Measurements from ENCODE around the gene LCN2.
A peak's percentile ranks its signal among the peaks of the same experiment; 100 is the strongest.

The LCN2 gene

DNA sequence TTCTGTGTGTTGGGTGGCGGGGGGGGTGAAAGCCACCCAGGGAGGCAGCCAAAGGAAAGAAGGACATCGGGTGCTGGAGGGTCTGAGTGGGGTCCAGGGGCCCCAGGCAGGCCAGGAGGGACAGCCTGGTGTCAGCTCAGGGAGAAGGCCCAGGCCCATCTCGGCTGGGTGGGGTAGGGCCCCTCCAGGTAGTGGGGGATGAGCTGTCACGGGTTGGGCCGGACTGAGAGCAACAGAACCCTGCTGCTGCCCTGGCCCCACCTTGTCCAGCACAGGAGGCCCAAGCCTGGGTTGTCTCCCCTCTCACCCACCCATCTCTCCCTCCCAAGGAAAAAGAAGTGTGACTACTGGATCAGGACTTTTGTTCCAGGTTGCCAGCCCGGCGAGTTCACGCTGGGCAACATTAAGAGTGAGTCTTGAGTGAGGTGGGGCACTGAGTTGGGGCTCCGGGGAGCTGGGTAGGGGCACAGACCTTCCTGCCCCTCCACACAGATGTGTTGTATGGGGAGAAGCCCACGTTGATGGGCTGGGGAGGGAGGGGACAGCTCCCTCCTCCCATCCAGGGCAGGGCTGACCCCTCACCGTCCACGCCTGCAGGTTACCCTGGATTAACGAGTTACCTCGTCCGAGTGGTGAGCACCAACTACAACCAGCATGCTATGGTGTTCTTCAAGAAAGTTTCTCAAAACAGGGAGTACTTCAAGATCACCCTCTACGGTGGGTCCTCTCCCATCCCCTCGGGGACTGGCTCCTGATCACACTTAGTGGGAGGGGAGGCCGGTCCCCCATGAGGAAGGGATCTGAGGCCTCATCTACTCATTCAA lies 2.3 kb downstream of the LCN2 start:
- DNase-seq: no peak

DNA sequence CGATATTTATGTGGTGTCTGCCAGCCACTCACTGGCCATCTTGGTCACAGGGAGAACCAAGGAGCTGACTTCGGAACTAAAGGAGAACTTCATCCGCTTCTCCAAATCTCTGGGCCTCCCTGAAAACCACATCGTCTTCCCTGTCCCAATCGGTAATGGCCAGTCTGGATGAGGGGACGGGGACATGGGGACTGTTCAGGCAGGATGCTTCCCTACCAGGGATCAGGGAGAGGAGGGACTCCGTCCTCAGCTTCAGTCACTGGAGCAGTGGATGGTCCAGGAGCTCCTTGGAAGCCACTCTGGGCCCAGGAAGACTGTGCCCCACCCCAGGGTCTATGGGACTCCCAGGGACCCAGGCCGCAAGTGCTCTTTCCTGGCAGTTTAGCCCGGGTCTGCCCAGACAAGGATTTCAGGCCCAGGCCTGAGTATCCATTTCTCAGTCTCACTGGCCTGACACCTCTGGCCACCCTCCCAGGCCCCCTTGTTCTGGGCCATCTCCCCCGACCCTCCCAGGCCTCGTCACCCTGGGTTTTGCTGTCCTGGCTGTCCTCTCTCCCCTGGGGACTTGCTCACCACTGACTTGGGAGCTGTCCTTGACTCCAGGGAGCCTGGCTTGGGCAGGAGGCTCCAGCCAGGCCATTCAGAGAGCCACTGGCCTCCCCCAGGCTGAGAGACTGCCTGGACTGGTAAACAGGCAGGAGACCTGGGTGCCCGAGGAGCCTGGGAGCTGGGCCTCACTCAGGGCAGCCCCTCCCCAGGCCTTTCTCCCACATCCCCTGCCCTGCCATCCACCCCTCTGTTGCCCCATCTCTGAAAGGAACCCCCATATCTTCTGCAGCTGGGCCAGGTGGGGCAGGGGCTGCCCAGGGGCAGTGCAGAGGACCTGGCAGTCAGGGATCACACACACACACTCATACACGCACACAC lies 3.1 kb downstream of the LCN2 start:
- DNase-seq: no peak

DNA sequence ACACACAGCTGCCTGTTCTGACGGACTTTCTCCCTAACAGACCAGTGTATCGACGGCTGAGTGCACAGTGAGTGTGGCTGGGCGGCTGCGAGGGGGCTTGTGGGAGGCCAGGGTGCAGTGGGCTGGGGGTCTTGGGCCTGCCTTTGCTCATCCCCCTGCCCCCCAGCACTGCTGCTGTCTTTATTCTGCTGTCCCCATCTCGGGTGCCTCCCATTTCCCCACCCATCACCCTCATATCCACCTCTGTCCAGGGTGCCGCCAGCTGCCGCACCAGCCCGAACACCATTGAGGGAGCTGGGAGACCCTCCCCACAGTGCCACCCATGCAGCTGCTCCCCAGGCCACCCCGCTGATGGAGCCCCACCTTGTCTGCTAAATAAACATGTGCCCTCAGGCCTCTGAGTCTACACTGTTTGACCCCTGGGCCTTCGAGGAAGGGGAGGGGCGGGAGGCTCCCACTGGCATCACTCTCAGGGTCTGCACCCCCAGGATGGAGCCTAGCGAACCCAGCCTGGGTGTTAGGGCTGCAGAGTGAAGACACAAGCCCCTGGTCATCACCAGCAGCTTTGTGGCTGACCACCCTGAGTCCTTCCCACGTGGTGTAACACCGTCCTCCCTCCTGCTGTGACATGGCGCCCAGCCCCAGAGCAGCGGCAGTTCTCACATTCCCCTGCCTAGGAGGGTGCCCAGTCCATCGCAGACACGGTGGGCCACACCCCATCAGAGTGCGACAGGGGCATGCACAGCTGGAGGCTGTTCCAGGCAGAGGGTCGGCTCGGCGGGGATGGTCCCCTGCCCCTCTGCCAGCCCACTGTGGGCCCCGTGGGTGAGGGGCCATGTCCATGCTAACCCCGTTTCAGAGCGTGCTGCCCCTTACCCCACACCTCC lies 4.0 kb downstream of the LCN2 start:
- no peak for DNase-seq

DNA sequence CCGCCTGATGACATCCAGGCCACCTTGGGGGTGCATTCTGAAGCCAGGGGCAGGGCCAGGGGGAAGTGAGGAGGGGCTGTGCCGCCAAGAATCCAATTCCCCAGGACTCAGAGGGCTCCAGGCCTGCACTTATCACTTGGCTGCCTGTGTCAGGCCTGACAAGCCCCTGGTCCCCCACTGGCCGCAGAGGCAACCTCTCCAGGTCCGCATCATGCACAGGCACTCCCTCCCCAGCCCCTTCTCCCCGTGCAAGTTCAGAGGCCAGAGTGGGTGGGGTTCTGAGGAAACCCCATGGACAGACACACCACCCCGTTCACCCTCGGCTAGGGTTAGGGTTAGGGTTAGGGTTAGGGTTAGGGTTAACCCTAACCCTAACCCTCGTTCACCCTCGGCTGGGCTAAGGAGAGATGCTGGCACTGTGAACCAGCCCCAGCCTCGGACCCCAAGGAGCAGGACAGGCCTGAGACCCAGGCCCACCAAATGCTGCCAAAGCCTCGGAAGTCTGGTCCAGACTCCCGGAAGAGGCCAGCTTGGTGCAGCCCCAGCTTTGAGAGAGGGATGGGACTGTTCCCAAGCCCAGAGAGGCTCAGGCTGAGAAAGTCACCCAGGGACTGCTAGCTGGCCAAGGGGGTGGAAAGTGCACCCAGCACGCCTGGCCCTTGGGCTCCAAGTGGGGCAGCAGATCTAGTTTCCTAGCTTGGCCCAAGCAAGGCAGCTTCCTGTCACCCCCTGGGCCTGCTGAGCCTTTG lies 4.9 kb downstream of the LCN2 start:
- no peak for DNase-seq

DNA sequence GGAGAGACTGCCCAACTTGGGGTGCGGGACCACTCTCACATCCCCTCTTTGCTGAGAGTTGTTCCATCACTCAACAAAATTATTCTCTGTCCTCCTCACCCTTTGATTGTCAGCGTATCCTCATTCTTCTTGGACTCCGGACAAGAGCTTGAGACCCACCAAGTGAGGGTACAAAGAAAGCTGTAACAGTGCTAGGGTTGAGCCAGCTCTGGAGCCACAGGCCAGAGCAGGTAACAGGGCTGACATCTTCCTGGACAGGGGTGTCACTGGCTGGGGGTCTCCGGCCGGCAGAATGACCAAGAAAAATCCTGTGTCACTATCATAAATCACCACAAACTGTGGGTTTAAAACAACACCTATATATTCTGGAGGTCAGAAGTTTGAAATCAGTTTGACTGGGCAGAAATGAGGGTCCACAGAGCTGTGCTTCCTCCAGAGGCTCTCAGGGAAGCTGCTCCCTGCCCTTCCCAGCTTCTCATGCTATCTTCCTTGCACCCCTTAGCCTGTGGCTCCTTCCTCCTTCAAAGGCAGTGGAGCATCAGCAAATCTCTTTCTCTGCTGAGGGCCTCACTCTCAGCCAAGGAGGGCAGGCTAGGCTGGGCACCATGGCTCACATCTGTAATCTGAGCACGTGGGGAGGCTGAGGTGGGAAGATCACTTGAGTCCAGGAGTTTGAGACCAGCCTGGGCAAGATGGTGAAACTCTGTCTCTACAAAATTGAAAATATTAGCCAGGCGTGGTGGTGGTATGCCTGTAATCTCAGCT lies 6.7 kb downstream of the LCN2 start:
- DNase-seq: no peak

DNA sequence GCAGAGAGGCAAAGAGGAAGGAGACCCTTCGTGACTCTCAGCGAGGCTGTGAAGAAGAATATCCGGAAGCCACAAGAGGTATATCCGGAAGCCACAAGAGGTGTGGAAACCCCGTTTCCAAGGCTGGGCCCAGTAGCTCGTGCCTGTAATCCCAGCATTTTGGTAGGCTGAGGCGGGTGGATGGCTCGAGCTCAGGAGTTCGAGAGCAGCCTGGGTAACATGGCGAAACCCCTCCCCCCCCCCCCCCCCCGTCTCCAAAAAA lies 10.2 kb downstream of the LCN2 start:
- DNase-seq: peak; percentile 32 to 69 (median 53)

DNA sequence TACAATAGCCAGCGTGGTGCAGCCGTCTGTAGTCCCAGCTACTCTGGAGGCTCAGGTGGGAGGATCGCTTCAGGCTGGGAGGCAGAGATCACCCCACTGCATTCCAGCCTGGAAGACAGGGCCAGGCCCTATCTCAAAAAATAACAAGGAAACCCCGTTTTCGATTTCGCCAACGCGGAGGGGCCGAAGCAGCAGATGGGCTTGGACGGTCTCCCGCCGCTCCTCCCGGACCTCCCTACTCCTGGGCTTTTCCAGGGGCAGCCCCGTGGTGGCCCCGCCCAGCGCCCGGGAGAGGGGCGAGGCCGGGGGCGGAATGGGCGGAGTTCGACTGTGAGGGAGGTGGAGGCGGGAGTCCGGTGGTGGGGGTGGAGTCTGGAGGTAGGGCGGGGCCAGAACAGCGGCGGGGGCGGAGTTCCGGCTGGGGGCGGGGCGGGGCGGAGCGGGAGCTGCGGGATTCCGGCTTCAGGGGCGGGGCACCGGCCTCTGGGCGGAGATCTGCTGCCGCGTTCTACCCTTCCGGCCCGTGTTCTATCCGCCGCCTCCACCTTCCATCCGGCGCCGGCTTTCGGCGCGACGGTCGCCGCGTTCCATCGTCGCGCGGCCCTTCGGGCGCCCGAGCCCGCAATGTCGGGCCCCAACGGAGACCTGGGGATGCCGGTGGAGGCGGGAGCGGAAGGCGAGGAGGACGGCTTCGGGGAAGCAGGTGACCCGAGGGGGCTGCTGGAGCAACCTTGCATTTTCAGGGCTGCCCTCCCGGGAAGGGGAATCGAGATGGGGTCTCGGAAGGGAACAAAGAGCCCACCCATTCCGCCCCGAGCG lies 10.7 kb downstream of the LCN2 start, which contains the start of gene BBLN:
TSS of gene BBLN (plus strand) at position 482 of the 819 bp plus-strand sequence. CDS start at position 625, 143 bp downstream.
- peak; percentile 87 to 93 (median 91) for DNase-seq

DNA sequence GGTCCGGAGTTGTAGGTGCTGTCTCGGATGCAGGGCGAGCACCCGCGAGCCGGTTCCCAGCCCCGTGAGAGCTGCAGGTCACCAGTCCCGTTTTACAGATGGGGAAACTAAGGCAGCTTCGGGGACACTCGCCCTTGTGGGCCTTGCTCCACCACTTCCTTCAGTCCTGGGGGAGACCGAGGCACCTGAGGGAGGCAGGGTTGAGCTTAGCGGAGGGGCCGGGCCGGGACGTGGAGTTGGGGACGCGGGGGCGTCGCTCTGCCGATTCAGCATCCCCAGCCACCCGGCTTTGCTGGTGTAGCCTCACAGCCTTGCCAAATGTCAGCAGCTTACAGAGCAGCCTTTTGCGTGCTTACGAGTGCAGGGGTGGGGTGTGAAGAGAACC lies 11.3 kb downstream of the LCN2 start:
- DNase-seq: peak in 3 of 5 donors; percentile 10 to 46 (median 17)

DNA sequence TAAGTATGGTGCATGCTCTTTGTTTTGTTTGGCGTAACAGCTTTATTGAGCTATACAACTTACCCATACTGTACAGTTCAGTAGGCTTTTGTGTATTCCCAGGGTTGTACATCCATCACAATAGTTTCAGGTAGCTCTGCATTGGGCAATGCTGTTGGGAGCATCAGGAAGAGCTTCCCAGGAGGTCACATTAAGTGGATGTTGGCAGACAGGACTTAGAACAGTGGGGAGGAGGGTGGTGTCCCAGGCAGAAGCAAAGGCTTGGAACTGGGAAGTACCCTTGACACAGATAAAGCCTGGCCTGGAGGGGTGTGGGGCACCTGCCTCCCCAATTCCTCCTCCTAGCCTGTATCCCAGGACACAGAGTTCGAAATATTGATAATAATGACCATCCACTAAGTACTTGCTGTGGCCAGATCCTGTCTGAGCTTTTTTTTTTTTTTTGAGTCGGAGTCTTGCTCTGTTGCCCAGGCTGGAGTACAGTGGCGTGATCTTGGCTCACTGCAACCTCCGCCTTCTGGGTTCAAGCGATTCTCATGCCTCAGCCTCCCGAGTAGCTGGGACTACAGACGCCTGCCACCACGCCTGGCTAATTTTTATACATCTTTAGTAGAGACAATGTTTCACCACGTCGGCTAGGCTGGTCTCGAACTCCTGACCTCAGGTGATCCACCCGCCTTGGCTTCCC lies 12.1 kb downstream of the LCN2 start:
- DNase-seq: no peak

DNA sequence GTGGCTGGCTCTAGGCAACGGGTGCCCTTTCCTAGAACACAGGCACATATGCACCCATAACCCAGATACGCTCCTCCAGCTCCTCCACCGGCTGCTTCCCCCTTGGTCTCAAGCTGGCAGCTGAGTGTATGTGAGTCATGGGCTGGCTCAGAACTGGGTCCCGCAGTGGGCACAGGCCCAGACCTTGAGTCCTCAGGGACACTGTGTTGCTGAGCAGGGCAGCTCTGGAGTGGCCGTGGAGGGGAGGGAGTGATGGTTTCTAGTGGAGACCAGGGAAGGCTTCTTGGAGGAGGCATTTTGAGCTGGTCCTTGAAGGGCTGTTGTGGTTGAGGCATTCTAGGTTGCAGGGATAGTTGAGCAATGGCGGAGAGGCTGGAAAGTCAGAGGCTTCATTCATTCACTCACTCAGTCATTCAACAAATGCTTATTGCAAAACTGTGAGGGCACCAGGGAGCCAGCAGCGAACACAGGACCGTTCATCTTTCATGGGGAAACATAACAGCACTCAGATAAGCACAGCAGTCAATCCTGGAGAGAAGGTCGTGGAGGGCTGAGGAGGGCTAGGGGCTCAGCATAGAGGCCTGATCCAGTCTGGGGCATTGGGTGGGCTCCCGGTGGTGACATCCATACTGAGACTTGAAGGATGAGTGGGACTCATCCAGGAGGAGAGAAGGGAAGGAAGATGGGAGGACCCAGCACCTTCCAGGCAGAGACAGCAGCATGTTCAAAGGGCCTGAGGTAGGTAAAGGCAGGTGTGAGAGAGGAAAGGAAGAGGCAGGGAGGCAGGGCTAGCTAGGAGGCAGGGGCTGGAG lies 13.2 kb downstream of the LCN2 start:
- DNase-seq: no peak

DNA sequence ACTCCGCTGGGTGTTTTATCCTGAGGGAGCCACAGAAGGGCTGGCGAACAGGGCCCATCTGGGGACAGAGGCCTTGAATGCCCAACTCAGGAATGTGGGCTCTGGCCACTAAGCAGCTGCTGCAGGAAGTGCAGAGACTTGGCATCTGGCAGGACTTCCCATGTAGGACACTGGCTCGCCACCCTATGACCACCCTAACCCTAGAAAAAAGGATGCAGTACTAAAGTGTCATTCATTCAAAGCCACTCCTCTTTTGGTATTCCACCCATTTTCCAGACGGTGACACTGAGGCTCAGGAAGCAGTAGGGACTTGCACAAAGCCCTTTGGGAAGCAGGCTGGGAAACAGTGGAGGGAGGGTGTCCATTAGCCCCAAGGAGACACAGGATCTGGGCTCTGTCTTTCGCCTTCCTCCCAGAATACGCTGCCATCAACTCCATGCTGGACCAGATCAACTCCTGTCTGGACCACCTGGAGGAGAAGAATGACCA lies 13.8 kb downstream of the LCN2 start:
- DNase-seq: no peak

DNA sequence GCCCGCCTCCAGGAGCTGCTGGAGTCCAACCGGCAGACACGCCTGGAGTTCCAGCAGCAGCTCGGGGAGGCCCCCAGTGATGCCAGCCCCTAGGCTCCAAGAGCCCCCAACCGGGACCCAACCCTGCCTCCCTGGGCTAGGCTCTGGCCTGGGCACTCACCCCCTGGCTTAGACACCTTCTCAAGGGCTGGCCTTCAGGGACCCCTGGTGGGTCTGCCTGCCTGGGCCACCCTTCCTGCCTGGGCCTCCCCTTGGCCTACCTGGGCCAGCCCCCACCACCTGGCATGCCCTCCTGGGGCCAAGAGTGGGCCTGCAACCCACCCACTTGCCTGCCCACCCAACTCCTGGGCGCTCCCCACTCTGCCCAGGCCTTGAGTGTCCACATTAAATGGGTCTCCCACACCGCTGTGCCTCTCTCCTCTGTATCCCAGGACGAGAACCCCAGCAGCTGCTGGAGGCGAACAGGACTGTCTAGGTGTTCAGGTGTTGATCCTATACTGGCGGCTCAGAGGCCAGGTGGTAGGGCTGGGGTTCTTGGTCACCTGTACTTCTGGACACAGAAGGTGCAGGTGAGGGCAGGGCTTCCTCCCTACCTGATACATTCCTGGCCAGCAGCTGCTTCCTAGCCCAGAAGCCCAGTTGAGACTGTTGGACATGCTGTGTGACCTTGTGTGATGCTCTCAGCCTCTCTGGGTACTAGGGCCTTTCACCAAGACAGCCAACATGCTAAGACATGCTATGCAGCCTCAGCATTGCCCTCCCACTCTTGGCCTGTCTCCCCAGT lies 14.5 kb downstream of the LCN2 start:
- DNase-seq: no peak

DNA sequence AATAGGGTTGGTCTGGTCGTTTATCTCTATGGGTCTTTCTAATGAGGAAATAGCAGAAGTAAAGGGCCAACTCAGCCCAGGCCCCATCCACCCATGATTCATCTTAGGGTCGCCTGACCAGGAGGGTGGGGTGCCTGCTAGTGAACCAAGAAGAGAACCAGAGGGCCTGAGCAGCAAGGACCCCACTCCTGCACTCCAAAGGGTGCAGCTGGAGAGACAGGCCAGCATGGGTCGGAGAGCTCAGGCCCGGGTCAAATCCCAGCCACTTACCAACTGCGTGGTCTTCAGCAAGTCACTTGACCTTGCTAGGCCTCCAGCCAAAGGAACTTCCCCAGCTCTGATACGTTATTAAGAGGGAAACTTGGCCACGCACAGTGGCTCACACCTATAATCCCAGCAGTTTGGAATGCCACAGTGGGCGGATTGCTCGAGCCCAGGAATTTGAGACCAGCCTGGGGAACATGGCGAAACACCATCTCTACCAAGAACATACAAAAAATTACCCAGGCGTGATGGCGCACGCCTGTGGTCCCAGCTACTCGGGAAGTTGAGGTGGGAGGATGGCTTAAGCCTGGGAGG lies 15.1 kb downstream of the LCN2 start:
- DNase-seq: no peak

DNA sequence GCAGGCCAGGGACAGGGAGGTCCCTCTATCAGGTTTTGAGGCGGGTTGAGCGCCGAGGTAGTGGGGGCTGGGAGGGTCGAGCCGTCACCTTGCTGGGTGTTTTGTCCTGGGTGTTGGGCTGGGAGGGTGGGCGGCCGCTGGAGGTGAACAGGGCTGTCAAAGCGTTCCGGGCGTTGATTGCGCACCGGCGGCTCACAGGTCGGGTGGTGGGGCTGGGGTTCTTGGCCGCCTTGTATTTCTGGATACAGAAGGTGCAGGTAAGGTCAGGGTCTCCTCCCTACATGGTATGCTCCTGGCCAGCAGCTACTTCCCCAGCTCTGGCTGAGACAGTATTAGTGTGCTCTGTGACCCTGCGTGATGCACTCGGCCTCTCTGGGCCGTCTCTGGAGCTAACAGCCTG lies 16.9 kb downstream of the LCN2 start:
- no peak for DNase-seq

DNA sequence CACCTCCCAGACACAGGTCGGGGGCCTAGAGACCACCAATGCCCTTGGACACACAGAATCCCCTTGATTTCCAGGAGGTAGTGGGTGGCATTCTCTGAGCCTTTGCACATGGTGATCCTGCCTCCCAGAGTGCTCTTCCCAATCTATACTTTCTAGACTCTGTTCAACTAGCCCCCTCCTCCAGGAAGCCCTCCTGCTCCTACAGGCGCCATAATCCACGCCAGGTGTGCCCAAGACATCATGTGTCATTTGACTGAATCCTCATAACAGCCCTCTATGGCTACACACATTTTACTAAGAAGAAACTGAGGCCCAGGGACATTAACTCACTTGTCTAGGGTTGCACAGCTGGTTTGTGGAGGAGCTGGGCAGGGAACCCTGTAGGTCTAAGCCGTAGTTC lies 18.0 kb downstream of the LCN2 start:
- no peak for DNase-seq

DNA sequence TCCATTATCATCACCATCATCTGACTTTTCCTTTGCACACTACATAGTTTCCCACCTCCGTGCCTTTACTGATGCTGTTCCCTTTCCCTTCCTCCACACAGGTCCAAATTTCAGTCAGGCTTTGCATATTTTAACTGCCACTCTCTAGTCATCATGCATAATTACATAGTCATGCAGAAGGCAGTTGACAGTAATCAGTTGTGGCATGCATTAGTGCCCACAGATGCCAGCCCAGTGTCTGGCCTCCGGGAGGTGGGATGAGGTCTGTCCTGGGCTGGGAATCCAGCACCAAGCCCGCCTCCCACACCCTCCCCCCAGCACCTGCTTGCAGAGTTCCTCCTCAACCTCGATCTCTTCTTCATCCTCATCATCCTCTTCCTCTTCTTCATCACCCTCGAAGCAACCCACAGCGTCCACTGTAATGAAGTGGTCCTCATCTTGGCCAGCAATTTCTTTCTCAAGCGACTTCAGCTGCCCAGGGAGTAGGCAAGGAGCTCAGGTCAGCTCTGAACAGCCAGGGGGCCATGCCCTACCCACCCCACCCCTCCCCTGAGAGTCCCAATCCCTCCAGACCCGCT lies 19.6 kb downstream of the LCN2 start:
- DNase-seq: no peak

DNA sequence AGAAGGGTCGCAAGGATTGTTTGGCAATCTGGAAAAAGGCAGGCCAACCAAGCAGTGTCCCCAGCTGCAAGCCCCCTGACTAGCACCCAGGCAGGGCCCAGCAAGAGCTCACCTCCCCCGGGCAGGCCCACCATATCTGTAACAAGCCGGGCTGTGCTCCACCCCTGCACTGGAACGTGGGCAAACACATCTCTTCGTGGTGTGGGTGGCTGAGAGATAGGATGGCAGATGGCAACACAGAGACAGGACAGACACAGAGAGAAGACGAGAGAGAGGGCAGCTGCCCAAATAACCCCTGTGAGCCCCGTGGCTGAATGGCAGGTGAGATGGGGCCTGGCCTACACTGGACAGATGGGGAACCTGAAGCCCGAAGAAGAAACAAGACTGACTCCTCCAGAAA lies 20.2 kb downstream of the LCN2 start:
- DNase-seq: no peak
